Measurements from ENCODE around the gene IL15. TPM values are rescaled to one million over a fixed set of nuclear protein-coding genes. Genes with fewer than 3 reads are reported as not detected.

Gene IL15
- total RNA-seq, 1 experiment from 2014 or later = 7.1 TPM

DNA sequence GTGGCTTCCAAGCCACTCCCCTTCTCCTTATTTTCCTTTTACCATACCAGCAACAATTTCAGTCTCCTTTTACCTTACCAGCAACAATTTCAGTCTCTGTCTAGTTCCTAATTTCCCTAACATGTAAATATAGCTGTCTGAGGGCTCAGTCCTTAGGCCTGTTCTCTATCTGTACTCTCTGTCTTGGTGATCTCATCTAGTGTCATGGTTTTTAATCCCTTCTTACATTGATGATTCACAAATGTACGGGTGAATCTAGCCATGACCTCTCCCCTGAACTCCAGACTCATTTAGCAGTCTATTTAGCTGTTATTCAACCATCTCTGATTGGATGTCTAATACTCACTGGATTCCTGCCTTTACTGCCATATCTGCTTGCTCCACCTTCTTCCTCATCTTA, 7.2 kb downstream of the IL15 start:
- Histone ChIP-seq H3K27ac (ENCODE audit: low read length) (peak overlapping the region; percentile 92), H3K4me3 (ENCODE audit: low read length) (peak overlapping the region; percentile 48), H3K9me2 (replicated peaks; ENCODE audit: low read length) (no peaks in the 10 kb centered on the region), H3K36me3 (ENCODE audit: low read depth, low read length) (no peaks in the 10 kb centered on the region), H4K20me1 (ENCODE audit: low read length) (no peaks in the 10 kb centered on the region), H3K27me3 (ENCODE audit: low read length) (no peaks in the 10 kb centered on the region), H3K79me2 (ENCODE audit: low read length) (peaks cover 48% of the 10 kb centered on the region), H3K9ac (ENCODE audit: low read length) (peak overlapping the region; percentile 62), H3K4me1 (ENCODE audit: insufficient read depth, low read length) (peaks cover 40% of the 10 kb centered on the region), H3F3A (ENCODE audit: low read length, unreplicated experiment) (peaks cover 5% of the 10 kb centered on the region), H2AFZ (ENCODE audit: low read length) (no peak overlapping the region), H3K9me3 (ENCODE audit: low read length) (no peaks in the 10 kb centered on the region), H3K4me2 (ENCODE audit: low read length) (peak overlapping the region; percentile 80)
- DNase-seq = peak; percentile 92
- no TSS peak for BruUV-seq (replicated peaks)
- CTCF ChIA-PET = interaction anchor here (0.6 kb wide), 1 partner anchor 42 kb away, joined by 3 read pairs; no protein-coding TSS in a partner anchor
- peak; percentile 78 for ATAC-seq
- POLR2A ChIA-PET (ENCODE audit: unreplicated experiment) = no interaction called here
- TF ChIP-seq, protein P1, sequence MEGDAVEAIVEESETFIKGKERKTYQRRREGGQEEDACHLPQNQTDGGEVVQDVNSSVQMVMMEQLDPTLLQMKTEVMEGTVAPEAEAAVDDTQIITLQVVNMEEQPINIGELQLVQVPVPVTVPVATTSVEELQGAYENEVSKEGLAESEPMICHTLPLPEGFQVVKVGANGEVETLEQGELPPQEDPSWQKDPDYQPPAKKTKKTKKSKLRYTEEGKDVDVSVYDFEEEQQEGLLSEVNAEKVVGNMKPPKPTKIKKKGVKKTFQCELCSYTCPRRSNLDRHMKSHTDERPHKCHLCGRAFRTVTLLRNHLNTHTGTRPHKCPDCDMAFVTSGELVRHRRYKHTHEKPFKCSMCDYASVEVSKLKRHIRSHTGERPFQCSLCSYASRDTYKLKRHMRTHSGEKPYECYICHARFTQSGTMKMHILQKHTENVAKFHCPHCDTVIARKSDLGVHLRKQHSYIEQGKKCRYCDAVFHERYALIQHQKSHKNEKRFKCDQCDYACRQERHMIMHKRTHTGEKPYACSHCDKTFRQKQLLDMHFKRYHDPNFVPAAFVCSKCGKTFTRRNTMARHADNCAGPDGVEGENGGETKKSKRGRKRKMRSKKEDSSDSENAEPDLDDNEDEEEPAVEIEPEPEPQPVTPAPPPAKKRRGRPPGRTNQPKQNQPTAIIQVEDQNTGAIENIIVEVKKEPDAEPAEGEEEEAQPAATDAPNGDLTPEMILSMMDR (conservative IDR thresholded peaks at IDR 0.05; ENCODE audit: low read depth, low read length) = no peak
- TF ChIP-seq EZH2phosphoT487 (IDR thresholded peaks at IDR 0.05; ENCODE audit: borderline replicate concordance, low read length) (no peak), EZH2 (IDR thresholded peaks at IDR 0.05; ENCODE audit: low read length, unreplicated experiment) (no peak)
- intact Hi-C loops (cut with micrococcal nuclease) = loop anchor here (2.0 to 5.0 kb wide), 4 partner anchors 41 to 215 kb away; no protein-coding TSS in a partner anchor

DNA sequence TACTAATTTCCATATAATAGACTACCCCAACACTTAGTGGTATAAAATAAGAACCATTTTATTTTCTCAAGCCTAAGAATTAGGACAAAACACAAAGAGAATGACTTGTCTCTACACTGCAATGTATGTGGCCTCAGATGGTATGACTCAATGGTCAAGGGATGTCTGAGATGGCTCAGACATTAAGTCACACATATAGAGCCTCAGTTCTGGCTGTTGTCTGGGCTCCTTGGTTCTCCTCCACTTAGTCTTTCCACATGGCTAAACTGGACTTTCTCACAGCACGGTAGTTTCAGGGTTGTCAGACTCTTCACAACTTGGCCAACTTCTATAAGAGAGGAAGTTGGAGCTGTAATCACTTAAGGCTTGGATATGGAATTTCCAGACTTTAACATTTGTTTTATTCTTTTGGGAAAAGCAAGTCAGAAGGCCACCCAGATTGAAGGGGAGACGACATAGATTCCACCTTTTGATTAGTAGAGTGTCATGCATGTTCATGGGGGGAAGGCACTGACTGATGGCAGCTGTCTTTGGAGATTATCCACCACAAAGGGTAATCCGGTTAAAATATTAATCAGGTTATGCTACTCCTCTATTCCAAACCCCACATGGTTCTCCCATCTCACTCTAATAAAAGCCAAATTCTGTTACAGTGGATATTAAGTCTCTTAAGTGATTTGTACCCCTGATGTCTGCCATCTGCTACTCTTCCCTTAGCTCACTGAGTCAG, 9.4 kb downstream of the IL15 start:
- H4K20me1 ChIP-seq (ENCODE audit: low read length) = no peaks in the 10 kb centered on the region
- no peaks in the 10 kb centered on the region for H3K9me3 ChIP-seq (ENCODE audit: low read length)
- intact Hi-C loops (cut with micrococcal nuclease) = no loop called here
- H3K4me1 ChIP-seq (ENCODE audit: insufficient read depth, low read length) = peaks cover 35% of the 10 kb centered on the region
- DNase-seq = peak; percentile 59
- no peak for TF ChIP-seq EZH2phosphoT487 (IDR thresholded peaks at IDR 0.05; ENCODE audit: borderline replicate concordance, low read length)
- no peak for TF ChIP-seq EZH2 (IDR thresholded peaks at IDR 0.05; ENCODE audit: low read length, unreplicated experiment)
- TF ChIP-seq, protein P1 (conservative IDR thresholded peaks at IDR 0.05; ENCODE audit: low read depth, low read length) = no peak
- ATAC-seq = no peak
- BruUV-seq (replicated peaks) = no TSS peak
- no peaks in the 10 kb centered on the region for H3K36me3 ChIP-seq (ENCODE audit: low read depth, low read length)
- CTCF ChIA-PET = no interaction called here
- H3K4me3 ChIP-seq (ENCODE audit: low read length) = no peak overlapping the region
- H2AFZ ChIP-seq (ENCODE audit: low read length) = no peak overlapping the region
- POLR2A ChIA-PET (ENCODE audit: unreplicated experiment) = no interaction called here
- peaks cover 27% of the 10 kb centered on the region for H3K79me2 ChIP-seq (ENCODE audit: low read length)
- H3K27me3 ChIP-seq (ENCODE audit: low read length) = no peaks in the 10 kb centered on the region
- peaks cover 5% of the 10 kb centered on the region for H3F3A ChIP-seq (ENCODE audit: low read length, unreplicated experiment)
- H3K27ac ChIP-seq (ENCODE audit: low read length) = no peak overlapping the region
- H3K4me2 ChIP-seq (ENCODE audit: low read length) = no peak overlapping the region
- no peaks in the 10 kb centered on the region for H3K9me2 ChIP-seq (replicated peaks; ENCODE audit: low read length)
- H3K9ac ChIP-seq (ENCODE audit: low read length) = no peak overlapping the region

DNA sequence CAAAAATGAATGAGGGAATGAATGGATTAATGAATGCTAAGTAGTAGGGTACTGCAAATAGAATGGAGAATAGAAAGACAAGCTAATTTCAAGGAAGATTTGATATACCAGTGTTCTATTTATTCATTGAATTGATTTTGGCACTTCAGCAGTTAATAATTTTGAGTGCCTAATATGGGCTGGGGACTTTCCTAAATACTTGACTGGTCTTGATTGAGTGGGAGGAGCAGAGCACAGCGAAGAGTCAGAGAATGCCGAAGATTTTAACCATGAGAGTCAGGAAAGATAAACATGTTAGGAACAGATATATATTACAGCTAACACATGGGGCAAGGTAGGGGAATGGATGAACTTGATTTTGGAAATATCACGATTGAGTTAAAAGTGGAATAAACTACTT, 10.6 kb downstream of the IL15 start:
- ATAC-seq = no peak
- Histone ChIP-seq H2AFZ (ENCODE audit: low read length) (no peak overlapping the region), H4K20me1 (ENCODE audit: low read length) (no peaks in the 10 kb centered on the region), H3F3A (ENCODE audit: low read length, unreplicated experiment) (peaks cover 5% of the 10 kb centered on the region), H3K9ac (ENCODE audit: low read length) (no peak overlapping the region), H3K4me2 (ENCODE audit: low read length) (no peak overlapping the region), H3K4me1 (ENCODE audit: insufficient read depth, low read length) (peaks cover 34% of the 10 kb centered on the region), H3K36me3 (ENCODE audit: low read depth, low read length) (no peaks in the 10 kb centered on the region), H3K79me2 (ENCODE audit: low read length) (peaks cover 24% of the 10 kb centered on the region), H3K4me3 (ENCODE audit: low read length) (no peak overlapping the region), H3K27me3 (ENCODE audit: low read length) (no peaks in the 10 kb centered on the region), H3K9me2 (replicated peaks; ENCODE audit: low read length) (no peaks in the 10 kb centered on the region), H3K27ac (ENCODE audit: low read length) (no peak overlapping the region), H3K9me3 (ENCODE audit: low read length) (no peaks in the 10 kb centered on the region)
- CTCF ChIA-PET = no interaction called here
- DNase-seq = no peak
- BruUV-seq (replicated peaks) = no TSS peak
- TF ChIP-seq EZH2phosphoT487 (IDR thresholded peaks at IDR 0.05; ENCODE audit: borderline replicate concordance, low read length) = no peak
- TF ChIP-seq EZH2 (IDR thresholded peaks at IDR 0.05; ENCODE audit: low read length, unreplicated experiment) = no peak
- TF ChIP-seq, protein P1 (conservative IDR thresholded peaks at IDR 0.05; ENCODE audit: low read depth, low read length) = no peak
- POLR2A ChIA-PET (ENCODE audit: unreplicated experiment) = no interaction called here
- intact Hi-C loops (cut with micrococcal nuclease) = no loop called here
